CD4-positive, alpha-beta T cell treated with Interleukin-17A for 4 hours (primary cell): ENCODE measurements around the gene BPHL.
A peak's percentile ranks its signal among the peaks of the same experiment; 100 is the strongest.
"Not testable (repeated sequence)": the region's sequence is repeated elsewhere in the genome, so short reads cannot be mapped to it uniquely, and the experiment has no call there.

ENCODE experiments used
- DNase-seq: peaks from one replicate; pipeline ENCODE4 v3.0.0-alpha.2; 2020; ENCODE audit warnings: mixed read lengths

The BPHL gene

GRCh38 chr6:3186974-3187382 lies 68.5 kb downstream of the BPHL start:
- no peak for DNase-seq

- DNase-seq, result no peak
These were observed 69.8 kb downstream of the BPHL start for GRCh38 chr6:3188262-3188661.

- not testable (repeated sequence) for DNase-seq
These were observed 70.7 kb downstream of the BPHL start for GRCh38 chr6:3189192-3189591.

- DNase-seq, result no peak
These were observed 71.5 kb downstream of the BPHL start for GRCh38 chr6:3190056-3190455.

GRCh38 chr6:3190779-3191178 lies 72.3 kb downstream of the BPHL start:
- DNase-seq, result no peak

- DNase-seq, result no peak
These were observed 74.8 kb downstream of the BPHL start for GRCh38 chr6:3193102-3193849.

- DNase-seq, result no peak
These were observed 76.3 kb downstream of the BPHL start for GRCh38 chr6:3194535-3195419.

GRCh38 chr6:3195420-3195694 lies 76.8 kb downstream of the BPHL start:
- no peak for DNase-seq

GRCh38 chr6:3195695-3196497 lies 77.4 kb downstream of the BPHL start:
- peak; percentile 15 for DNase-seq

- DNase-seq, result no peak
These were observed 78.3 kb downstream of the BPHL start for GRCh38 chr6:3196770-3197169.

- not testable (repeated sequence) for DNase-seq
These were observed 79.2 kb downstream of the BPHL start for GRCh38 chr6:3197734-3198133.

GRCh38 chr6:3199382-3199781 lies 80.9 kb downstream of the BPHL start:
- DNase-seq, result no peak

GRCh38 chr6:3200682-3201081 lies 82.2 kb downstream of the BPHL start:
- no peak for DNase-seq

GRCh38 chr6:3201388-3201787 lies 82.9 kb downstream of the BPHL start:
- no peak for DNase-seq
